H9 (cell line): ENCODE measurements around the gene ZNF555. TPM values are rescaled to one million over a fixed set of nuclear protein-coding genes. Genes with fewer than 3 reads are reported as not detected.

Source experiments
- DNase-seq: peaks from one replicate; pipeline ENCODE4 v3.0.0-alpha.2; 2017
- H2AFZ ChIP-seq: one replicate; pipeline ENCODE4 v1.6.1; 2013; ENCODE audit warnings: mild to moderate bottlenecking, low read length, control low read depth, moderate library complexity
- H2AK5ac ChIP-seq: 2 replicates; pipeline ENCODE4 v1.6.1; 2013; ENCODE audit warnings: low read length, control low read depth, mixed read lengths; ENCODE audit not compliant: insufficient read length
- H2BK120ac ChIP-seq: one replicate; pipeline ENCODE4 v1.6.1; 2013; ENCODE audit warnings: low read depth, mild to moderate bottlenecking, low read length, control low read depth, inconsistent platforms; ENCODE audit not compliant: poor library complexity, severe bottlenecking
- H2BK12ac ChIP-seq: 2 replicates; pipeline ENCODE4 v1.6.1; 2013; ENCODE audit warnings: low read length, control low read depth, mixed read lengths, low read depth; ENCODE audit not compliant: insufficient read length
- H2BK15ac ChIP-seq: 2 replicates; pipeline ENCODE4 v1.6.1; 2013; ENCODE audit warnings: low read depth, low read length, control low read depth
- H2BK20ac ChIP-seq: one replicate; pipeline ENCODE4 v1.6.1; 2013; ENCODE audit warnings: low read depth, mild to moderate bottlenecking, low read length, control low read depth, inconsistent platforms; ENCODE audit not compliant: poor library complexity, severe bottlenecking
- H2BK5ac ChIP-seq: 2 replicates; pipeline ENCODE4 v1.6.1; 2013; ENCODE audit warnings: low read length, control low read depth, mixed read lengths; ENCODE audit not compliant: insufficient read length
- H3K14ac ChIP-seq: 2 replicates; pipeline ENCODE4 v1.6.1; 2013; ENCODE audit warnings: low read length, control low read depth; ENCODE audit not compliant: insufficient read depth
- H3K18ac ChIP-seq: 2 replicates; pipeline ENCODE4 v1.6.1; 2013; ENCODE audit warnings: low read depth, mild to moderate bottlenecking, mixed read lengths, low read length, control low read depth; ENCODE audit not compliant: insufficient read length
- H3K23ac ChIP-seq: 2 replicates; pipeline ENCODE4 v1.6.1; 2013; ENCODE audit warnings: low read length, control low read depth, mixed read lengths, low read depth; ENCODE audit not compliant: insufficient read length
- H3K23me2 ChIP-seq: 2 replicates; pipeline ENCODE4 v1.6.1; 2013; ENCODE audit warnings: low read depth, mild to moderate bottlenecking, mixed read lengths, low read length, control low read depth; ENCODE audit not compliant: insufficient read length, poor library complexity, severe bottlenecking
- H3K27ac ChIP-seq: 2 replicates; pipeline ENCODE4 v1.5.1; 2013; ENCODE audit warnings: low read length, control low read depth, mixed read lengths, low read depth; ENCODE audit not compliant: insufficient read length
- H3K27me3 ChIP-seq: 2 replicates; pipeline ENCODE4 v1.6.1; 2013; ENCODE audit warnings: low read length, control low read depth, inconsistent platforms; ENCODE audit not compliant: insufficient read depth
- H3K4ac ChIP-seq: 2 replicates; pipeline ENCODE4 v1.6.1; 2013; ENCODE audit warnings: low read depth, mild to moderate bottlenecking, control low read depth, inconsistent platforms, low read length, moderate library complexity
- H3K4me1 ChIP-seq: 2 replicates; pipeline ENCODE4 v1.6.1; 2013; ENCODE audit warnings: low read length, control low read depth, inconsistent platforms; ENCODE audit not compliant: insufficient read depth
- H3K4me2 ChIP-seq: 2 replicates; pipeline ENCODE4 v1.6.1; 2013; ENCODE audit warnings: low read length, control low read depth, mixed read lengths; ENCODE audit not compliant: insufficient read length, insufficient read depth
- H3K56ac ChIP-seq: 2 replicates; pipeline ENCODE4 v1.6.1; 2013; ENCODE audit warnings: low read depth, mild to moderate bottlenecking, mixed read lengths, low read length, control low read depth; ENCODE audit not compliant: insufficient read length
- H3K79me1 ChIP-seq: 2 replicates; pipeline ENCODE4 v1.6.1; 2013; ENCODE audit warnings: low read depth, mild to moderate bottlenecking, moderate library complexity, low read length, control low read depth, inconsistent platforms; ENCODE audit not compliant: insufficient read depth, poor library complexity, severe bottlenecking
- H3K79me2 ChIP-seq: 2 replicates; pipeline ENCODE4 v1.6.1; 2013; ENCODE audit warnings: low read length, control low read depth, inconsistent platforms; ENCODE audit not compliant: insufficient read depth
- H3K9ac ChIP-seq: 2 replicates; pipeline ENCODE4 v1.6.1; 2013; ENCODE audit warnings: low read length, control low read depth, mixed read lengths; ENCODE audit not compliant: insufficient read length; ENCODE audit errors: extremely low read depth
- H3K9me3 ChIP-seq: one replicate; pipeline ENCODE4 v1.6.1; 2013; ENCODE audit warnings: low read depth, low read length, inconsistent platforms; ENCODE audit not compliant: control insufficient read depth
- H3T11ph ChIP-seq: one replicate; pipeline ENCODE4 v1.6.1; 2013; ENCODE audit warnings: mild to moderate bottlenecking, low read length, control low read depth, inconsistent platforms
- H4K20me1 ChIP-seq: one replicate; pipeline ENCODE4 v1.6.1; 2013; ENCODE audit not compliant: control insufficient read depth, insufficient read length, insufficient read depth
- H4K5ac ChIP-seq: 2 replicates; pipeline ENCODE4 v1.6.1; 2013; ENCODE audit warnings: low read depth, mild to moderate bottlenecking, mixed read lengths, low read length, control low read depth; ENCODE audit not compliant: insufficient read length
- H4K8ac ChIP-seq: replicated peaks from 2 replicates; pipeline ENCODE4 v1.6.1; 2013; ENCODE audit warnings: low read length, control low read depth, mixed read lengths, low read depth; ENCODE audit not compliant: insufficient read length
- H4K91ac ChIP-seq: 2 replicates; pipeline ENCODE4 v1.6.1; 2013; ENCODE audit warnings: low read depth, mild to moderate bottlenecking, moderate library complexity, mixed read lengths, low read length, control low read depth; ENCODE audit not compliant: insufficient read length
- H3K27ac Mint-ChIP-seq, 3 experiments: 2 replicates in 2 of 3; 3 replicates in 1 of 3; pipeline ENCODE4 v1.8.0; 2020 to 2021; ENCODE audit warnings: mixed read lengths in 3 of 3, mild to moderate bottlenecking in 1 of 3, moderate library complexity in 1 of 3
- H3K27me3 Mint-ChIP-seq: 2 replicates; pipeline ENCODE4 v1.8.0; 2021; ENCODE audit warnings: low read depth, mild to moderate bottlenecking, moderate library complexity, mixed read lengths
- H3K36me3 Mint-ChIP-seq, 3 experiments: 2 replicates in 2 of 3; 3 replicates in 1 of 3; pipeline ENCODE4 v1.8.0; 2020 to 2021; ENCODE audit warnings: low read depth in 3 of 3, mixed read lengths in 3 of 3; ENCODE audit not compliant: insufficient read depth in 1 of 3
- H3K4me1 Mint-ChIP-seq, 2 experiments: 2 replicates each; pipeline ENCODE4 v1.8.0; 2020; ENCODE audit warnings: mixed read lengths in 2 of 2
- H3K4me3 Mint-ChIP-seq, 2 experiments: 2 replicates in 1 of 2; 3 replicates in 1 of 2; pipeline ENCODE4 v1.8.0; 2020 to 2021; ENCODE audit warnings: mild to moderate bottlenecking in 2 of 2, mixed read lengths in 2 of 2, moderate library complexity in 1 of 2
- H3K9me3 Mint-ChIP-seq, 2 experiments: 2 replicates in 1 of 2; 3 replicates in 1 of 2; pipeline ENCODE4 v1.8.0; 2020; ENCODE audit warnings: mild to moderate bottlenecking in 2 of 2, mixed read lengths in 2 of 2, moderate library complexity in 1 of 2
- CTCF ChIP-seq: fragments of 200-600 bp; sonication (generic); conservative IDR thresholded peaks from 3 replicates; pipeline ENCODE4 v1.8.0; 2021; ENCODE audit warnings: antibody characterized with exemption, mild to moderate bottlenecking
- WGBS: extraction: QIAGEN DNeasy Blood & Tissue Kit; methylation state at CpG from one replicate; pipeline ENCODE4 v1.1.7; 2013; ENCODE audit warnings: missing lambda C conversion rate, low lambda C conversion rate, mixed read lengths; ENCODE audit not compliant: insufficient read length; ENCODE audit errors: extremely low coverage; 5-methylcytosine and 5-hydroxymethylcytosine counted together
- total RNA-seq: library from RNA; stranded (reverse); gene quantifications from 2 replicates; pipeline ENCODE4 v1.2.1, GENCODE V29; 2021

ZNF555 gene
- total RNA-seq, 1 experiment from 2014 or later: 7.8 TPM

GRCh38 chr19:2905918-2906519, 64.7 kb downstream of the ZNF555 start:
- Histone ChIP-seq H2BK12ac (no peak overlapping the region), H3K23ac (no peak overlapping the region), H3K27me3 (no peaks in the 10 kb centered on the region), H3K18ac (no peak overlapping the region), H2AFZ (no peak overlapping the region), H4K20me1 (no peaks in the 10 kb centered on the region), H2BK120ac (no peak overlapping the region), H2BK20ac (no peak overlapping the region), H4K5ac (no peak overlapping the region), H3K4me2 (no peak overlapping the region), H3K4ac (no peak overlapping the region), H3K56ac (no peak overlapping the region), H2BK5ac (no peak overlapping the region), H3K27ac (no peak overlapping the region), H3K14ac (no peak overlapping the region), H3K9ac (no peak overlapping the region), H3K79me2 (peaks cover 8% of the 10 kb centered on the region; the same call in 1 of the 2 replicates), H3K9me3 (no peaks in the 10 kb centered on the region), H3T11ph (no peak overlapping the region), H3K23me2 (no peaks in the 10 kb centered on the region), H4K91ac (no peak overlapping the region), H2AK5ac (no peak overlapping the region), H4K8ac (no peak overlapping the region), H2BK15ac (no peak overlapping the region), H3K79me1 (peaks cover 5% of the 10 kb centered on the region), H3K4me1 (no peaks in the 10 kb centered on the region)
- H3K27ac Mint-ChIP-seq: no peak overlapping the region; a peak in 2 of 7 replicates
- H3K4me1 Mint-ChIP-seq: peaks cover 8 to 11% of the 10 kb centered on the region in 2 experiments
- peaks cover 8 to 10% of the 10 kb centered on the region in 2 experiments for H3K9me3 Mint-ChIP-seq
- TF ChIP-seq CTCF: no peak
- no peaks in the 10 kb centered on the region for H3K27me3 Mint-ChIP-seq
- H3K4me3 Mint-ChIP-seq: no peak overlapping the region; a peak in 1 of 5 replicates
- no CpG with 5 or more reads among the region's 11 CpGs for whole genome bisulfite sequencing
- no peak for DNase-seq
- H3K36me3 Mint-ChIP-seq: peaks cover 6 to 18% (median 11%) of the 10 kb centered on the region in 3 experiments
